Activated naive CD4-positive, alpha-beta T cell treated with anti-CD3 and anti-CD28 coated beads, Interleukin-2, amount 50 U/mL, for 72 hours (primary cell): ENCODE measurements around the gene SBK1. TPM values are rescaled to one million over a fixed set of nuclear protein-coding genes. Genes with fewer than 3 reads are reported as not detected.
A peak's percentile ranks its signal among the peaks of the same experiment; 100 is the strongest.

Experiments
- ATAC-seq, 2 donors: fragments of 150-1000 bp; cut with Tn5 transposase; 2 replicates each; pipeline ENCODE4 v1.10.0; 2021; ENCODE audit warnings: mild to moderate bottlenecking in 2 of 2, moderate library complexity in 2 of 2
- DNase-seq, 2 donors: peaks; one replicate each; pipeline ENCODE4 v3.0.0; 2021 to 2022; ENCODE audit warnings: low spot score in 2 of 2
- H3K27ac Mint-ChIP-seq, 2 donors: one replicate each; pipeline ENCODE4 v1.8.0; 2022; ENCODE audit warnings: mild to moderate bottlenecking in 2 of 2, mixed read lengths in 2 of 2
- H3K36me3 Mint-ChIP-seq, 2 donors: one replicate each; pipeline ENCODE4 v1.8.0; 2022; ENCODE audit warnings: mixed read lengths in 2 of 2
- H3K9me3 Mint-ChIP-seq, 2 donors: one replicate each; pipeline ENCODE4 v1.8.0; 2022; ENCODE audit warnings: mixed read lengths in 2 of 2
- total RNA-seq, 2 donors: library from RNA; stranded (reverse); gene quantifications; one replicate each; pipeline ENCODE4 v1.2.3, GENCODE V29; 2022

The SBK1 gene
- total RNA-seq, 2 donors from 2014 or later, result 2.0 to 4.2 TPM

DNA sequence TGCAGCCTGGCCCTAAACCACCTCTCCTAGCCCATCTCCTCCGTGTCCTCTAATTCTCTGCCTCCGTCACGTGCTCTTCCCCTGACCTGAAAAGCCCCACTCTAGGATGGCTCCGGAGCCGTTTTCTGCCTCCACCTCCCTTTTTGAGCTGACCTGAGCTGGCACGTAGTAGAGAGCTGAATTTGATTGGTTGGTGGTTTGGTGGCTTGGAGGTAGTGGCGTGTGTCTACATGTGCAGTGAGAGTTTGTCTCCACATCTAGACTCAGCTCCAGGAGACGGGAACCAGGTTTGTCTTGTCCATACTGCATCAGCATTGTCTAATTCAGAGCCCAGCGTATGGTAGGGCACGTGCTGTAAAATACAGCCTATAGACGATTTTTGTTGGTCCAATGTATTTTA lies 3.0 kb downstream of the SBK1 start:
- no peaks in the 10 kb centered on the region for H3K9me3 Mint-ChIP-seq
- H3K36me3 Mint-ChIP-seq, result no peaks in the 10 kb centered on the region
- ATAC-seq (no peak), DNase-seq (no peak)
- no peak overlapping the region for H3K27ac Mint-ChIP-seq

DNA sequence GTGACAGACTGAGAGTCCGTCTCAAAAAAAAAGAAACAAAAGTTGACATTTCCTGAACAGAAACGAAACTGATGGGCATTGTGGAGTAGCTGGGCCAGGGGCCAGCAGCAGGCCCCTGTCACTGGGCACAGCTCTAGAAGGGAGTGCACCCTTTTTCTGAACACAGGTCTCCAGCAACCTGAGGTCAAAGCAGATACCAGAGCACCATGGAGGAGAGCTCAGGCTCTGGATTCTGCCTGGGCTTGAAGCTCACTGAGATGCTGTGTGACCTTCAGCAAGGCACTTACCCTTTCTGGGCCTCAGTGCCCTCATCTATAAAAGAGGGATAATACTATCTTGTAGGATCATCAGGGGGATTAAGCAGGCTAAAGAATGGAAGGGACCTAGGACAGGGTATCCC lies 5.0 kb downstream of the SBK1 start:
- peak in 1 of 2 donors; percentile 3 for ATAC-seq
- H3K27ac Mint-ChIP-seq, result peak overlapping the region in 1 of 2 donors; percentile 77
- no peaks in the 10 kb centered on the region for H3K36me3 Mint-ChIP-seq
- no peaks in the 10 kb centered on the region for H3K9me3 Mint-ChIP-seq
- DNase-seq, result no peak

DNA sequence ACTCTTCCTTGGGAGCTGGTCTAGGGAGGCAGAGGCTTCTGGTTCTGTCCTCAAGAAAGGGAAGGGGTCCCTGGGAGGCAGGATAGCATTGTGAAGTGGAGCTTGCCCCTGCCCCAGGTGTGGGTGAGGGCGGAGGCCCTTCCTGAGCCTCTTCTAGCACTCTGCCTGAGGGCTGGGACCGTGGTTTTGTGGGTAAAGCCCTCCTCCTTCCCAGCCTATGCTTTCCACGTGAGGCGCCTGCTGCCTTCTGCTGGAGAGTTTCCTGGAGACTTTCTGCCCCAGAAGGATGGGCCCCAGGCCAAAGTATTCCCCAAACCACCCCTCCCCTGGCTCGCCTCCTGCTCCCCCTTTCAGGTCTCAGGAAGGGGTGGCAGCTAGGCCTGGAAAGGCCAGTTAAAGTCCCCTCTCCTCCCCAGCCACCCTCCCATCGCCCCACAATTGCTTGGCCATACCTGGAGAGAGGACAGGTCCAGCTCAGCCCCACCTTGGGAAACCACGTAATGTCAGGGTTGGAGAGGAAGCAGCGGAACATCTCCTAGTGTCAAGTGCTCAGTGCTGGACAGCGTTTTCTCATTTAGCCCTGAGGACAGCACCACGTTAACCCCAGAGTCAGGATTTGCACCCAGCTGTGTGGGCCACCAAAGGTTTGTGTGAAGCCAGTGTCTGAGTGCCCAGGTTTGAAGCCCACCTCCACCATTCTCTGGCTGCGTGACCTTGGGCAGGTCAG lies 5.6 kb downstream of the SBK1 start:
- DNase-seq (no peak), ATAC-seq (peak in 1 of 2 donors; percentile 25)
- Mint-ChIP-seq H3K9me3 (no peaks in the 10 kb centered on the region), H3K36me3 (no peaks in the 10 kb centered on the region), H3K27ac (peak overlapping the region in 1 of 2 donors; percentile 77)

DNA sequence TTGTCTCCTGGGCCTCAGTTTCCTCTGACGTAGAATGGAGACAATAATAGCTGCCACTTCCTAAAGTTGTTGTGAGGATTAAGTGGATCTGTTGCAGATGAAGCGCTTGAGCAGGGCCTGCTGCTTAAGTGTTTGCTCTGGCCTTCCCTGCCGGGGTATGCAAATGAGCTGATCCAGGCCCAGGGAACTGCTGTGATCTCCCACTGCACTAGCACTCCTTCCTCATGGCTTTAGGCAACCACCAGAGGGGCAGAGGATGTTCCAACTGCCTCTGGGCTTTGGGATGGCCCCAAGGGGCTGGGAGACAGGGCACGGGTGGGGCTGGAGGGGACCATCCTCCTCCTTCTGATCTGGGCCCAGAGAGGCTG lies 6.2 kb downstream of the SBK1 start:
- H3K36me3 Mint-ChIP-seq, result no peaks in the 10 kb centered on the region

DNA sequence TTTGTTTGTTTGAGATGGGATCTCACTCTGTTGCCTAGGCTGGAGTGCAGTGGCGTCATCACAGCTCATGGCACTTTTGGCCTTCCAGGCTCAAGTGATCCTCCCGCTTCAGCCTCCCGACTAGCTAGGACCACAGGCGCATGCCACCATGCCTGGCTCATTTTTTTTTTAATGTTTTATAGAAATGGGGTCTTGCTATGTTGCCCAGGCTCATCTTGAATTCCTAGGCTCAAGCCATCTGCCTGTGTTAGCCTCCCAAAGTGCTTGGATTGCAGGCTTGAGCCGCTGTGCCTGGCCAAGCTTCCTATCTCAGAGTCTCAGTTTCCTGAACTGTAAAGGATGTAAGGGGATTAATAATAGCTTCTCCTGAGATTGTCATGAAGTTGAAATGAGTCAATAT lies 8.0 kb downstream of the SBK1 start:
- Mint-ChIP-seq H3K27ac (peak overlapping the region; percentile 48 to 71), H3K36me3 (no peaks in the 10 kb centered on the region), H3K9me3 (no peaks in the 10 kb centered on the region)
- DNase-seq, result no peak
- ATAC-seq, result no peak

More for the DNA sequence above, 6.2 kb downstream of the SBK1 start:
- ATAC-seq, result no peak
- H3K9me3 Mint-ChIP-seq, result no peaks in the 10 kb centered on the region
- peak overlapping the region in 1 of 2 donors; percentile 11 for H3K27ac Mint-ChIP-seq
- no peak for DNase-seq

DNA sequence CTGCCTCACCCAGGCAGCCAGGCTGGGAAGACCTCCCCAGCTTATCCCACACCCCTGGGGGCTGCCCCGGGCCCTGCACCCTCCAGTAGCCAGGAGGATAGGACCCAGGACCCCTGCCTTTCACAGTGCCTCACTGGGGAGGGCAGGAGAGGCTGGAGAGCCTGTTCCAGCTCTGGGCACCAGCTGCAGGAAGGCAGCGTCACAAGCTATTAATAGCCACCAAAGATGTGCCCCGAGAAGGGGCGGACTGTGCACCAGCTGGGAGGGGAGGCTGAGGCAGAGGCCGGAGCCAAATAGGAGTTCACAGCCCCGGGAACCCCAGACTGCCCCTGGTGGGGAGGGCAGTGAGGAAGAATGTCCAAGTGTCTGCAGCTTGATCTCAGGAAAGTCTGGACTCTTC lies 8.8 kb downstream of the SBK1 start:
- ATAC-seq (no peak), DNase-seq (no peak)
- Mint-ChIP-seq H3K9me3 (no peaks in the 10 kb centered on the region), H3K36me3 (no peaks in the 10 kb centered on the region), H3K27ac (no peak overlapping the region)

DNA sequence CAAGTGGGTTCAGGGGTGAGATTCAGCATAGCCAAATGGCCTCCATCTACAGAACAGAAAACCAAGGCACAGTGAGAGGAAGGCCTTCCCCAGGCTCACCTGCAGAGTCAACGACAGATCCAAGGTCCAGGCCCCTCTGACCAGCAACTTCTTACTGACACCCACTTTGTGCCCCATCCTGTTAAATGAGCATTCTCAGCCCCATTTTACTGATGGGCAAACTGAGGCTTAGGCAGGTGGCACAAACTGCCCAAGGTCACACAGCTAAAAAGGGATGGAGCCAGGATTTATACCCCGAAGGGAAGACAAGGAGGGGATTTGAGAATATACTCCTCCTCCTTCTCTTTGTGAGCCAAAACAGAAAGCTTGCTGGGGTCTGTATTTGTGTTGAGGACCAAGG lies 9.3 kb downstream of the SBK1 start:
- Mint-ChIP-seq H3K36me3 (no peaks in the 10 kb centered on the region), H3K27ac (no peak overlapping the region), H3K9me3 (no peaks in the 10 kb centered on the region)
- no peak for DNase-seq
- ATAC-seq, result no peak

DNA sequence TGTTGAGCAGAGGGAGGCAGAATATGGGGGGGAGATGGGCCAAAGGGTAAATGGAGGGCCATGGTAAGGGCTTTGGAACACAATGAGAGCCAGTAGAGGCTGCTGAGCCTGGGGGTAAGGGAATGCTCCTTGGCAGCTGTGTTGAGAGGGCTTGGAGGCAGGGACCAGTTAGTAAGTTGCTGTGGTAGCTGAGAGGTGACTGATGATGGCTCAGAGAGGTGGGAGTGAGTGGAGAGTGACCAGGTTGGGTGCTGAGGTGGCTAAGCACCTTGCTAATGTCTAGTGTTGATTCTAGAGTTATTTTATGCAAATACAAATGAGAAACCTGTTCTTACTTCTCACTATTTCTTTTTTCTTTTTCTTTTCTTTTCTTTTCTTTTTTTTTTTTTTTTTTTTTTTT lies 10.8 kb downstream of the SBK1 start:
- DNase-seq (no peak), ATAC-seq (no peak)
- Mint-ChIP-seq H3K27ac (no peak overlapping the region), H3K36me3 (no peaks in the 10 kb centered on the region), H3K9me3 (no peaks in the 10 kb centered on the region)

DNA sequence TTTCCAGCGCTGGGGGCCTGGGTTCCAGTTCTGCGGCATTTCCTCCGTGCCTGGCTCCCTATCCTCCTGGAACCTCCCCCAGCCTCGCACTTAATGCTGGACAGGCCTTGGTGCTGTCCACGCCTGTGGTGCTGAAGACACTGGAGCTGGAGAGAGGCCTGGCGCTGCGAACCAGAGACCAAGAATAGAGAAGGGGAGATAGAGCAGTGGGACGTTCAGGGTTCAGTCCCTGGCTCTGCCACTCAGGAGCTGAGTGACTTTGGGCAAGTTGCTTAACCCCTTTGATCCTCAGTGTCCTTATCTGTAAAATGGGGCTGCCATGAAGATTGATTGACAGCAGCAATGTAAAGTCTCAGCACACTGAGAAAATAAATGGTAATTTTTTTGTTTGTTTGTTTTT lies 11.9 kb downstream of the SBK1 start:
- Mint-ChIP-seq H3K27ac (no peak overlapping the region), H3K36me3 (no peaks in the 10 kb centered on the region), H3K9me3 (no peaks in the 10 kb centered on the region)
- no peak for ATAC-seq
- DNase-seq, result no peak

DNA sequence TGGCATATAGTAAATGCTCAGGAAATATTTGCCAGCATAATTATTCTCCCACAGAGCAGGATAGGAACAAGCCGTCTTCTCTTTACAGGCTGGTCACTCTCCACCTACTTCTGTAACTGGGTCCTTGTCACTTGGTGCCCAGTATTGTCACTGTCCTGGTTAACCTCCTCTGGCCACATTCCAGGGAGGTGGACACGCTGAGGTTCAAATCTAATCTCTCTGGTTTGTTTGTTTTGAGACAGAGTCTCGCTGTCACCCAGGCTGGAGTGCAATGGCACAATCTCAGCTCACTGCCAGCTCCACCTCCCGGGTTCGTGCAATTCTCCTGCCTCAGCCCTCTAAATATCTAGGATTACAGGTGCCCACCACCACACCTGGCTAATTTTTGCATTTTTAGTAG lies 15.6 kb downstream of the SBK1 start:
- Mint-ChIP-seq H3K9me3 (no peaks in the 10 kb centered on the region), H3K36me3 (no peaks in the 10 kb centered on the region), H3K27ac (no peak overlapping the region)
- ATAC-seq (no peak), DNase-seq (no peak)

DNA sequence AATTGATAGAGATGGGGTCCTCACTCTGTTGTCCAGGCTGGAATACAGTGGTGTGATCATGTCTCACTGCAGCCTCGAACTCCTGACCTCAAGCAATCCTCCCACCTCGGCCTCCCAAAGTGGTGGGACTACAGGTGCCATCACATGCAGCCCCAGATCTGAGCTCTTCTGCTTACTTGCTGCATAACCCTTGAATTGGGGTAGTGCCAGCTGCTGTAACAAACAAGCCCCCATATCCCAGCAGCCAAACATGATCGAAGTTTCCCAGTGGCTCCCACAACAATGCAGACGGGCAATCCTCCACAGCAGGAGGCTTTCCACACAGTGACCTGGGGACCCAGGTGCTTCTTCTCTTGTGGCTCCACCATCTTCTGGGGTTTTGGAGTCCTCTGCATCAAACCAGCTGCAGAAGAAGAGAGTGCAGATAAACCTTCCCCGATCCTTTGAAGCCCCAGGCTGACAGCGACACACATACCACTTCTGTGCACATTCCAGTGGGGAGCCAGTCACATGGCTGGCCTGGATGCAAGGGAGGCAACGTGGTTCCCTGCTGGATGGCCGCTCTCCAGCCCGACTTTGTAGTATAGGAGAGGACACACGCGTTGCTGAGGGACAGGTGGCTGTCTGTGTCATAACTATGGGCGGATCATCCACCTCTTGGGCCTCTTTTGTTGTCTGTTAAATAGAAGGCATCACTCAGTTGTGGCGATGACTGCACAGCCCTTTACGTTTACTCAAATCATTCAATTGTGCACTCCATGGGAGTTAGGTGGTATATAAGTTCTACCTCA lies 16.7 kb downstream of the SBK1 start:
- Mint-ChIP-seq H3K9me3 (no peaks in the 10 kb centered on the region), H3K36me3 (no peaks in the 10 kb centered on the region), H3K27ac (peak overlapping the region in 1 of 2 donors; percentile 53)
- no peak for DNase-seq
- peak; percentile 10 to 25 for ATAC-seq

DNA sequence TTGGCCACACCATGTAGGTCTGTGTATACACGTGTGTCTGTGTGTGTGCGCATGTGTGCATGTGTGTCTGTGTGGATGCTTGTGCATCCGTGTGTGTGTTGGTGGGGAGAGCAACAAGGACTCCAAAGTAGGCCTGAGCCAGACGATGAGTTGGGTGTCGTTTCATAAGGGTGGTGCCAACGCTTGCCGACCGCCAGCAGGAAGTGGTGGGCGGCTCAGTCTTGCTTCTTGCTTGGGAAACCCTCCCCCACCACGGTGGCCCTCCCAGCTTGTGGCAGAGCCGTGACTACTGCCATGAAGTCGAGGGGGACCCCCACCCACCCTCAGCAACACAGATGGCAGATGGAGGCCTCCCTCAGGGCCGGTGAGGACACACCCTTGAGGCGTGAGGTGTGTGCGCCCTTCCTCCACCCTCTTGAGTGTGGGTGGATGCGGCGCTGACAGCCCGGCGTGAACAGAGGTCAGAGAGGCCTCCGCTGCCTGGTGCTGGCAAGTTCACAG lies 17.5 kb downstream of the SBK1 start:
- ATAC-seq (peak; percentile 87 to 89), DNase-seq (peak; percentile 64 to 78)
- Mint-ChIP-seq H3K27ac (peak overlapping the region; percentile 53 to 72), H3K36me3 (no peaks in the 10 kb centered on the region), H3K9me3 (no peaks in the 10 kb centered on the region)

DNA sequence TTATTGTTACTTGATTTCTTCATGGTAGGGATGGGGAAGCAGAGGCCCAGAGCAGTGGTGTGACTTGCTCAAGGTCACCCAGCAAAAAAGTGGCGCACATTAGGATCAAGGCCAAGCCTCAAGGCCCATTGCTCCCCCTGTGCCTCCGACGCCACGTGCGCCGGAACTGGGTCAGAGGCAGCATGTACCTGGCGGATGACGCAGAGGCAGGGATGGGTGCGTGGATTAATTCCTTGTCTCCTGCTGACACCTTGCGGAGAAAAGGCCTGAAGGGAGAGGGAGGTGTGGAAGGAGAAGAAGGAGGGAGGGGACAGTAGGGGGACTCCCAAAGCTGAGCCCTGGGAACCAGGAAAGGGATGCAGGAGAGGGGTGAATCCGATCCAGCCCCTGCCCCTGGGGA lies 18.5 kb downstream of the SBK1 start:
- H3K36me3 Mint-ChIP-seq, result no peaks in the 10 kb centered on the region
- no peak for ATAC-seq
- no peak for DNase-seq
- no peaks in the 10 kb centered on the region for H3K9me3 Mint-ChIP-seq
- H3K27ac Mint-ChIP-seq, result peak overlapping the region; percentile 47 to 53

DNA sequence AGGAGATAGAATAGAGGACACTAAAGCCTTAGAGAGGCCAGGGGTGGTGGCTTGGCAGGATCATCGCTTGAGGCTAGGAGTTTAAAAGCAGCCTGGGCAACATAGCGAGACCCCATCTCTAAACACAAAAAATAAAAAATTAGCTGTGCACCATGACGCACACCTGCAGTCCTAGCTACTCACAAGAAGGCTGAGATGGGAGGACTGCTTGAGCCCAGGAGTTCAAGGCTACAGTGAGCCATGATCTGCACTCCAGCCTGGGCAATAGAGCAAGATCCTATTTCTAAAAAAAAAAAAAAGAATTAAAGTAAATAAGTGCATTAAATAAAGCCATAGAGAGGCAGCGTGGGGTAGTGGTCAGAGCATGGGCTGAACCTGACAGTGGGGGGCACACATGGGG lies 19.1 kb downstream of the SBK1 start:
- ATAC-seq (no peak), DNase-seq (no peak)
- Mint-ChIP-seq H3K9me3 (no peaks in the 10 kb centered on the region), H3K27ac (peak overlapping the region; percentile 47 to 53), H3K36me3 (no peaks in the 10 kb centered on the region)

DNA sequence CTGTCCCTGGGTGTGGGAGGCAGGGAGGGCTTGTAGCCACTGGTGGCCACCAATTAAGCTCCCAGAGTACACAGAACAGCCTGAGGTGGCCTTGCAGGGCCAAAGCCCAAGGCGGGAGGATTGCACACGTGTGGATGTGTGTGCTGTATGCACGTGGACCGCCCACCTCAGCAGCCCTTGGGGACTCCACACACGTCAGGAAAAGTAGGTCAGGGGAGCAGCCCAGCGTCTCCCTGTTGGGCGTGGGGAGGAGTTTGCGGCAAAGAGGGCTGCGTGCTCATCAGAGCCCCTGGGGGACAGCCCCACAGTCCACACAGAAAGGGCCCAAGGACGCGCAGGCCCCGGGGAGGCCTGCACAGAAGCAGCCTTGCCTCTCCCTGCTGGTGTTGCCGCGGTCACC lies 19.6 kb downstream of the SBK1 start:
- ATAC-seq (no peak), DNase-seq (no peak)
- Mint-ChIP-seq H3K36me3 (no peaks in the 10 kb centered on the region), H3K27ac (peak overlapping the region in 1 of 2 donors; percentile 12), H3K9me3 (no peaks in the 10 kb centered on the region)

DNA sequence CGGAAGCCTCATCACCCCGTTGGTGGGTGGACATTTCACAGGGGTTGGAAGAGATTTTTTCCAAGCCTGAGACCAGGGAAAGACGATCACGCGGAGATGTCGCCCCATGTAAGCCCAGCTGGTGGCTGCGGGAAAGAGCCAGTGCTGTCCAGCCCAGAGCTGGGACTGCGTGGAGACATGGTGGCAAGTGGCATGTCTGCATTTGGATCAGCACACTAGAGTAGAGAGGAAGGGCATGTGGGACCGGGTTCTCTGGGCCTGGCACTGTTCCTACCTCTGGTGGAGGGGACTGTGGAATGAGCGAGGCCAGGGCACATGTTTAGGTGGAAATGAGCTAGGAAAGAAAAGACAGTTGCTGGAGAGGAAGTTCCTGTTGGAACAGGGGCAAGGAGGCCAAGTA lies 20.0 kb downstream of the SBK1 start:
- DNase-seq (no peak), ATAC-seq (no peak)
- H3K27ac Mint-ChIP-seq, result peak overlapping the region in 1 of 2 donors; percentile 12
- no peaks in the 10 kb centered on the region for H3K36me3 Mint-ChIP-seq
- no peaks in the 10 kb centered on the region for H3K9me3 Mint-ChIP-seq

DNA sequence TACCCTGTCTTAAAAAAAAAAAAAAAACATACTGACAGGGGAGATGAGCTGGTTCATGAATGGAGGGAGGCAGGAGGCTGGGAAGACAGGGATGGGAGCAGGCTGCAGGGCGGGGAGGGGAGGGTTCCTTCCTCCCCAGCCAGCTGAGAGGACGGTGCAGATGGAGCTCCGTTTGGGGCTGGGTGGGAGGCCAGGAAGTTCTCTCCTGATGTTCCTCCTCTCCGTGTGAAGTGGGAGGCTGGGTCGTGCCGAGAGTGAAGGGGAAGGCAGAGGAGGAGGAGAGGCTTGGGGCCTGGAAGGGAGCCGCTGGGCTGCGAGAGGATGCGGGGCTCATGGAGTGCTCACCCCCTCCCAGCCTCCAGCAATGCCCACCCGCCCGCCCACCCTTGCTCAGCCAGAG lies 21.3 kb downstream of the SBK1 start:
- H3K36me3 Mint-ChIP-seq, result no peaks in the 10 kb centered on the region
- DNase-seq (no peak), ATAC-seq (no peak)
- H3K9me3 Mint-ChIP-seq, result no peaks in the 10 kb centered on the region
- H3K27ac Mint-ChIP-seq, result no peak overlapping the region

DNA sequence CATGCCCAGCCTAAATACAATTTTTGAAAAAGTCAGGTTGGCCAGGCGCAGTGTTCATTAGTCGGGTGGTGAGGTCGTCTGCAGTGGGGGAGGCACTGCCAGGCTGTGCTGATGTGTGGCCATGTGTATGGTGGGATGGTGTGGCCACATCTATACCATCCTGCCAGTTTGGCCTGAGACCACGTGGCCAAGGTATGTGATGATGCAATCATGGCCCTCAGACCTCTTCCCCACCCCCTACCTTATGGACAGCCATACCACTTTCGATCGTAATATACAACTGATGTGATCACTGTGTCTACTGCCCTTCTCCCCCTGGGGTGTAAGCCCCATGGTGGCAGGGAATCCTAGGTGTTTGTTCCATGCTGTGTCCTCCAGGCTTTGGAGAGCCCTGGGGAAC lies 23.7 kb downstream of the SBK1 start:
- no peaks in the 10 kb centered on the region for H3K9me3 Mint-ChIP-seq
- H3K36me3 Mint-ChIP-seq, result no peaks in the 10 kb centered on the region
- ATAC-seq (no peak), DNase-seq (no peak)
- no peak overlapping the region for H3K27ac Mint-ChIP-seq
